Fibroblast of lung (primary cell): Measurements from ENCODE around the gene RIN3. TPM values are rescaled to one million over a fixed set of nuclear protein-coding genes. Genes with fewer than 3 reads are reported as not detected.

Experiments used
- DNase-seq, 2 donors: peaks; one replicate each; pipeline versions ENCODE4 v3.0.0 to v3.0.0-alpha.2; 2010; ENCODE audit warnings: low read depth in 2 of 2
- H2AFZ ChIP-seq: 2 replicates; pipeline ENCODE4 v1.5.1; 2012; ENCODE audit warnings: low read length, control low read depth, inconsistent platforms
- H3K27ac ChIP-seq: 2 replicates; pipeline ENCODE4 v1.5.1; 2011; ENCODE audit warnings: low read length, control low read depth; ENCODE audit not compliant: insufficient read depth
- H3K27me3 ChIP-seq: 2 replicates; pipeline ENCODE4 v1.5.1; 2011; ENCODE audit warnings: mild to moderate bottlenecking, low read length; ENCODE audit not compliant: control insufficient read depth, insufficient read depth
- H3K36me3 ChIP-seq: 2 replicates; pipeline ENCODE4 v1.5.1; 2011; ENCODE audit warnings: low read length; ENCODE audit not compliant: control insufficient read depth, insufficient read depth
- H3K4me1 ChIP-seq: 2 replicates; pipeline ENCODE4 v1.5.1; 2011; ENCODE audit warnings: low read length; ENCODE audit not compliant: control insufficient read depth, insufficient read depth; ENCODE audit errors: extremely low read depth
- H3K4me2 ChIP-seq: 2 replicates; pipeline ENCODE4 v1.5.1; 2011; ENCODE audit warnings: low read length, control low read depth; ENCODE audit not compliant: insufficient read depth; ENCODE audit errors: extremely low read depth
- H3K4me3 ChIP-seq, 4 experiments: fragments of 200-600 bp in 1 of 4; sonication (generic) in 1 of 4; replicated peaks in 1 of 4; 2 replicates each; pipeline ENCODE4 v1.5.1; 2011 to 2016; ENCODE audit warnings: low read length in 4 of 4, low read depth in 3 of 4, mild to moderate bottlenecking in 3 of 4, control low read depth in 2 of 4, inconsistent platforms in 1 of 4, mixed read lengths in 1 of 4; ENCODE audit not compliant: insufficient read depth in 1 of 4; ENCODE audit errors: control extremely low read depth in 1 of 4
- H3K79me2 ChIP-seq: 2 replicates; pipeline ENCODE4 v1.5.1; 2012; ENCODE audit warnings: mild to moderate bottlenecking, low read length, inconsistent platforms; ENCODE audit not compliant: control insufficient read depth, insufficient read depth
- H3K9ac ChIP-seq: 2 replicates; pipeline ENCODE4 v1.5.1; 2011; ENCODE audit warnings: mild to moderate bottlenecking, low read length, control low read depth; ENCODE audit not compliant: insufficient read depth
- H3K9me3 ChIP-seq: 2 replicates; pipeline ENCODE4 v1.5.1; 2012; ENCODE audit warnings: low read depth, low read length; ENCODE audit not compliant: control insufficient read depth, insufficient read depth
- H4K20me1 ChIP-seq: 2 replicates; pipeline ENCODE4 v1.5.1; 2011; ENCODE audit warnings: low read length; ENCODE audit not compliant: control insufficient read depth, insufficient read depth; ENCODE audit errors: extremely low read depth
- EZH2 ChIP-seq: IDR thresholded peaks from 2 replicates; pipeline ENCODE4 v1.5.1; 2012; ENCODE audit warnings: low read length, control low read depth, mild to moderate bottlenecking; ENCODE audit errors: missing control alignments
- polyA plus RNA-seq, 2 donors: library from polyadenylated mRNA; depleted of rRNA in 1 of 2; stranded (reverse) in 1 of 2; unstranded in 1 of 2; fragments of >200 nt; gene quantifications; 2 replicates each; pipeline ENCODE4 v1.2.1, GENCODE V29; 2011 to 2012; ENCODE audit warnings: missing spikeins in 1 of 2
- total RNA-seq: library from RNA; depleted of rRNA; stranded (reverse); fragments of >200 nt; gene quantifications from 2 replicates; pipeline ENCODE4 v1.2.1, GENCODE V29; 2014
- TF ChIP-seq, protein P1 (sequence below), 2 donors: IDR thresholded peaks in 1 of 2; conservative IDR thresholded peaks in 1 of 2; 1 replicate in 1 of 2; 2 replicates in 1 of 2; pipeline ENCODE4 v1.5.1; 2011 to 2012; ENCODE audit warnings: low read length in 2 of 2, control low read depth in 1 of 2, inconsistent platforms in 1 of 2, low read depth in 1 of 2, mild to moderate bottlenecking in 1 of 2

Gene RIN3
- total and polyA plus RNA-seq, 2 donors (not counting 1 experiment from before 2014, with no cell fraction given) = 8.9 to 9.2 TPM

DNA sequence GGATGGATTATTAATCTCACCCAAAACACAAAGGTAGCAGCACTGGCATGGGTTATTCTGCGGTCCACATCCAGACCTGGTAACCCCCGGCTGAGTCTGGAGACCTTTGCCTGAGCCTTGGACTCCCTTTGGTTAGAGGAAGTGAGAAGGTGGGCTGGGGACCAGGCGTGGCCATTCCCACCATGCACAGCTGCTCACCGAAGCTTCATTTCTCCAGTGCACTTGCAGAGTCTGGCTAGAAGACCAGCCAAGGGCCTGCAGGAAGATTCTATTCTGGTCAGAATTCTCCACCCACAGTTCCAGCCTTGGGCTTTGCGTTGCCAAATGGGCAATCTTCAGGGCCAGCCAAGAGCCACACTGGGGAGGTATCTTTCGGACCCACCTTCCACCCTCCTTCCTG lies 161.8 kb downstream of the RIN3 start:
- no peaks in the 10 kb centered on the region for H4K20me1 ChIP-seq
- H3K36me3 ChIP-seq = peaks cover 9% of the 10 kb centered on the region
- peaks cover 2% of the 10 kb centered on the region for H3K4me1 ChIP-seq
- H3K27me3 ChIP-seq = no peaks in the 10 kb centered on the region
- TF ChIP-seq EZH2 = no peak
- TF ChIP-seq, protein P1, sequence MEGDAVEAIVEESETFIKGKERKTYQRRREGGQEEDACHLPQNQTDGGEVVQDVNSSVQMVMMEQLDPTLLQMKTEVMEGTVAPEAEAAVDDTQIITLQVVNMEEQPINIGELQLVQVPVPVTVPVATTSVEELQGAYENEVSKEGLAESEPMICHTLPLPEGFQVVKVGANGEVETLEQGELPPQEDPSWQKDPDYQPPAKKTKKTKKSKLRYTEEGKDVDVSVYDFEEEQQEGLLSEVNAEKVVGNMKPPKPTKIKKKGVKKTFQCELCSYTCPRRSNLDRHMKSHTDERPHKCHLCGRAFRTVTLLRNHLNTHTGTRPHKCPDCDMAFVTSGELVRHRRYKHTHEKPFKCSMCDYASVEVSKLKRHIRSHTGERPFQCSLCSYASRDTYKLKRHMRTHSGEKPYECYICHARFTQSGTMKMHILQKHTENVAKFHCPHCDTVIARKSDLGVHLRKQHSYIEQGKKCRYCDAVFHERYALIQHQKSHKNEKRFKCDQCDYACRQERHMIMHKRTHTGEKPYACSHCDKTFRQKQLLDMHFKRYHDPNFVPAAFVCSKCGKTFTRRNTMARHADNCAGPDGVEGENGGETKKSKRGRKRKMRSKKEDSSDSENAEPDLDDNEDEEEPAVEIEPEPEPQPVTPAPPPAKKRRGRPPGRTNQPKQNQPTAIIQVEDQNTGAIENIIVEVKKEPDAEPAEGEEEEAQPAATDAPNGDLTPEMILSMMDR (conservative IDR thresholded peaks at IDR 0.05 in 1 of 2, IDR thresholded peaks at IDR 0.05 in 1 of 2; ENCODE audit: low read depth in 1 of 2, low read length in 2 of 2) = no peak
- H3K4me2 ChIP-seq = no peak overlapping the region
- H3K9ac ChIP-seq = no peak overlapping the region
- DNase-seq = no peak
- H3K27ac ChIP-seq = no peak overlapping the region
- no peaks in the 10 kb centered on the region for H3K9me3 ChIP-seq
- no peak overlapping the region for H3K4me3 ChIP-seq
- no peak overlapping the region for H2AFZ ChIP-seq
- H3K79me2 ChIP-seq = no peaks in the 10 kb centered on the region

DNA sequence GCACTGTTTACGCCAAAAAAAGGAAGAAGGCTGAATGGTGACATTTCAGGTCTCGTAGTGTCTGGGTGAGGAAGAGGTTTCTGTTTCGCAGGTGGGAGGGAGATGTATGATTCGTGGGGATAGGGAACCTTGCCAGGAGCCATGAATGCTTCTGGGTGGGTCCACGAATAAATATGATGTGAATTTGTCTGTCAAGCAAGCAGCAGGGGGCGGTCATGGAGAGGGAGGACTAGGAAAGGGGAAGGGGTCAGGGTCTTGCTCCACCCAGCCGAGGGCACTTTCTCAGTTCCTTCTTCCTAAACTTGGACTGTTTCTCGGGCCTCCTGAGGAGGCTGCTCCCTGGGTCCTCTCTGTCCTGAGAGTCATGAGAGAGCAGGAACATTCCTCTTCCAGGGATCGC lies 162.4 kb downstream of the RIN3 start:
- no peak overlapping the region for H3K4me3 ChIP-seq
- no peaks in the 10 kb centered on the region for H3K9me3 ChIP-seq
- H3K4me2 ChIP-seq = no peak overlapping the region
- TF ChIP-seq, protein P1 (conservative IDR thresholded peaks at IDR 0.05 in 1 of 2, IDR thresholded peaks at IDR 0.05 in 1 of 2; ENCODE audit: low read depth in 1 of 2, low read length in 2 of 2) = no peak
- TF ChIP-seq EZH2 = no peak
- no peak overlapping the region for H3K27ac ChIP-seq
- DNase-seq = no peak
- peaks cover under 1% of the 10 kb centered on the region for H3K4me1 ChIP-seq
- H3K79me2 ChIP-seq = no peaks in the 10 kb centered on the region
- H3K27me3 ChIP-seq = no peaks in the 10 kb centered on the region
- H3K36me3 ChIP-seq = peaks cover 11% of the 10 kb centered on the region
- H3K9ac ChIP-seq = no peak overlapping the region
- H4K20me1 ChIP-seq = no peaks in the 10 kb centered on the region
- no peak overlapping the region for H2AFZ ChIP-seq

DNA sequence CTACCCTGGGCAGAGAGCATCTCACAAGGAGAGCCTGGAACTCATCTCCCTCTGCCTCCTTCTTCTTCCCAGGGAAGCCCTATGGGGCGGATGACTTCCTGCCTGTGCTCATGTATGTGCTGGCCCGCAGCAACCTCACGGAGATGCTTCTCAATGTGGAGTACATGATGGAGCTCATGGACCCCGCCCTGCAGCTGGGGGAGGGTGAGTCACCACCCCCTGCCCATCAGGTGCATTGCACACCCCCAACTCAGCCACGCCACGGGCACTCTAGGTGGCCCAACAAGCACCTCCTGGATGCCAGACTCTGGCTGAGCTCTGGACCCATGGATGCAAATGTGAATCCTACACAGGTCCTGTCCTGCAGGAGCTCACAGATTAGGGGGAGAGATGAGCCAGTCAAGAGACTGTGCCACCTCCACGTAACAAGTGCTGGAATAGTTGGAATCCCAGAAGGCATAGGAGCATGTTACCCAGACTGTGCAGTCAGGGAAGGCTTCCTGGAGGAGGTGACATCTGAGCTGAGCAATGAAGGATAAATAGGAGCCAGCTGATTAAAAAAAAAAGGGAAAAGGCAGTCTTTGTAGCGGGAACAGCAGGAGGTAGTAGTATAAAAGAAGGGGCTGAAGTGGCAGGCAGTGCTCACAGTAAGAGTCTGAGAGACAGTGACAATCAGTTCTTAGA lies 163.0 kb downstream of the RIN3 start:
- Histone ChIP-seq H4K20me1 (no peaks in the 10 kb centered on the region), H3K9me3 (no peaks in the 10 kb centered on the region), H3K27me3 (no peaks in the 10 kb centered on the region), H3K4me2 (no peak overlapping the region), H2AFZ (no peak overlapping the region), H3K9ac (no peak overlapping the region), H3K79me2 (no peaks in the 10 kb centered on the region), H3K4me3 (no peak overlapping the region), H3K36me3 (peaks cover 11% of the 10 kb centered on the region), H3K27ac (no peak overlapping the region), H3K4me1 (peaks cover 2% of the 10 kb centered on the region)
- DNase-seq = no peak
- TF ChIP-seq, protein P1 (conservative IDR thresholded peaks at IDR 0.05 in 1 of 2, IDR thresholded peaks at IDR 0.05 in 1 of 2; ENCODE audit: low read depth in 1 of 2, low read length in 2 of 2) = no peak
- TF ChIP-seq EZH2 = no peak
